ENCODE data around the gene RMND5B. TPM values are rescaled to one million over a fixed set of nuclear protein-coding genes. Genes with fewer than 3 reads are reported as not detected.

RMND5B gene
- total RNA-seq, 6 experiments from 2014 or later, result 14.4 to 23.5 (median 20.9) TPM

DNA sequence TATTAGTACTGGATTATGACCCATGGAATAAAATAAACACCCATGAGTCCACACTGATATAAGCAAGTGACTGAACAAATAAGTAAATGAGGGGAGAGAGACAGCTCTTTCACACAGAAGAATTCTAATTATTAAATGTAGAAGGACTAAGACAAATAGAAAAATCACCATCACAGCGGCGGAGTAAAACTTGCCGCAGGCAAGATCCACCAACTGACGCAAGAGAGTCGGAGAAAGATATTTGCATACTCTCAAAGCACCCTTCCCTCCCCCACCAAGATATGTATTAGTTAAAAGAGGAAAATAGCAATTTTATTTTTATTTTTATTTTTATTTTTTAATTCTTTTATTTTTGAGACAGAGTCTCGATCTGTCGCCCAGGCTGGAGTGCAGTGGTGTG, 32.1 kb upstream of the RMND5B start:
- no peak overlapping the region for H3K4me3 ChIP-seq
- DNase-seq (no peak), ATAC-seq (no peak)
- H3K27ac ChIP-seq, result no peak overlapping the region
- H3K4me1 ChIP-seq, result no peaks in the 10 kb centered on the region
- no peak for TF ChIP-seq POLR2A (IDR thresholded peaks at IDR 0.05)
- TF ChIP-seq, protein P1, sequence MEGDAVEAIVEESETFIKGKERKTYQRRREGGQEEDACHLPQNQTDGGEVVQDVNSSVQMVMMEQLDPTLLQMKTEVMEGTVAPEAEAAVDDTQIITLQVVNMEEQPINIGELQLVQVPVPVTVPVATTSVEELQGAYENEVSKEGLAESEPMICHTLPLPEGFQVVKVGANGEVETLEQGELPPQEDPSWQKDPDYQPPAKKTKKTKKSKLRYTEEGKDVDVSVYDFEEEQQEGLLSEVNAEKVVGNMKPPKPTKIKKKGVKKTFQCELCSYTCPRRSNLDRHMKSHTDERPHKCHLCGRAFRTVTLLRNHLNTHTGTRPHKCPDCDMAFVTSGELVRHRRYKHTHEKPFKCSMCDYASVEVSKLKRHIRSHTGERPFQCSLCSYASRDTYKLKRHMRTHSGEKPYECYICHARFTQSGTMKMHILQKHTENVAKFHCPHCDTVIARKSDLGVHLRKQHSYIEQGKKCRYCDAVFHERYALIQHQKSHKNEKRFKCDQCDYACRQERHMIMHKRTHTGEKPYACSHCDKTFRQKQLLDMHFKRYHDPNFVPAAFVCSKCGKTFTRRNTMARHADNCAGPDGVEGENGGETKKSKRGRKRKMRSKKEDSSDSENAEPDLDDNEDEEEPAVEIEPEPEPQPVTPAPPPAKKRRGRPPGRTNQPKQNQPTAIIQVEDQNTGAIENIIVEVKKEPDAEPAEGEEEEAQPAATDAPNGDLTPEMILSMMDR (IDR thresholded peaks at IDR 0.05), result no peak
- no peaks in the 10 kb centered on the region for H3K27me3 ChIP-seq
- no peaks in the 10 kb centered on the region for H3K36me3 ChIP-seq
- H3K9me3 ChIP-seq, result no peaks in the 10 kb centered on the region
- intact Hi-C loops (cut with DNase I), result no loop called here
- WGBS (ENCODE audit: insufficient coverage, low coverage, low lambda C conversion rate, missing lambda C conversion rate), result 84% methylated on average over 7 of the region's 7 CpGs

DNA sequence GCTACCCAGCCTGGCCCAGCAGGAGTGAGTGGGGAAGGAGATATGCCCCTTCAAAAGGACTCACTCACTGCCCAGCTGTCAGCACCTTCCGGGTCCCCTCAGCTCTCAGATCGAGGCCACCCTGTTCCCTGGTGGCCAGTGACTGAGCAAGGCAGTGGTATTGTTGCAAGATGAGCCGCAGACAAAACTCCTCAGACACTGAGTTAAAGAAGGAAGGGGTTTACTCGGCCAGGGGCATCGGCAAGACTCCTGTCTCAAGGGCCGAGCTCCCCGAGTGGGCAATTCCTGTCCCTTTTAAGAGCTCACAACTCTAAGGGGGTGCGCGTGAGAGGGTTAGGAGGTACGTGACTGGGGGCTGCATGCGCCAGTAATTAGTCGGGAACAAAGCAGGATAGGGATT, 27.2 kb upstream of the RMND5B start:
- Histone ChIP-seq H3K9me3 (no peaks in the 10 kb centered on the region), H3K36me3 (no peaks in the 10 kb centered on the region), H3K27me3 (no peaks in the 10 kb centered on the region), H3K4me3 (no peak overlapping the region), H3K4me1 (no peaks in the 10 kb centered on the region), H3K27ac (no peak overlapping the region)
- WGBS (ENCODE audit: insufficient coverage, low coverage, low lambda C conversion rate, missing lambda C conversion rate), result 92% methylated on average over 7 of the region's 12 CpGs
- no peak for ATAC-seq
- intact Hi-C loops (cut with DNase I), result no loop called here
- no peak for TF ChIP-seq POLR2A (IDR thresholded peaks at IDR 0.05)
- TF ChIP-seq, protein P1 (IDR thresholded peaks at IDR 0.05), result no peak
- no peak for DNase-seq

DNA sequence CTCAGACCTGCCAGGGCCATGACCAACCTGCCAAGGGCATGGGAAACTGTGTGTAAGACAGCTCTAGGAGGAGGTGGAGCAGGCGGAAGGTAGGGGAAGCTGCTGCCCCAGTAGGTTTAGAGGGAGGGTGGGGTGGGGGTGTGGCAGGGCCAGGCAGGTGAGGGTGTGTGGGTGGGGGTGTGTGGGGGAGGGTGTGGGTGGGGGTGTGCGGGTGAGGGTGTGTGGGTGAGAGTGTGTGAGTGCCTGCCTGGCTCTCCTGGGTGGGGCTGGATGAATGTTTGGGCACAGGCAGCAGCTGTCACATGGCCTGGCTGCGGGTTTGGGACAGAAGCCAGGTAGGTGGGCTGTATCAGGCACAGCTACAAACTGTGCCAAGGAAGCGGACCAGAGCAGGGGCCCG, 26.3 kb upstream of the RMND5B start:
- ATAC-seq (no peak), DNase-seq (no peak)
- Histone ChIP-seq H3K36me3 (no peaks in the 10 kb centered on the region), H3K9me3 (no peaks in the 10 kb centered on the region), H3K27me3 (no peaks in the 10 kb centered on the region), H3K4me3 (no peak overlapping the region), H3K4me1 (no peaks in the 10 kb centered on the region), H3K27ac (no peak overlapping the region)
- TF ChIP-seq POLR2A (IDR thresholded peaks at IDR 0.05), result no peak
- TF ChIP-seq, protein P1 (IDR thresholded peaks at IDR 0.05), result no peak
- intact Hi-C loops (cut with DNase I), result no loop called here
- WGBS (ENCODE audit: insufficient coverage, low coverage, low lambda C conversion rate, missing lambda C conversion rate), result 66% methylated on average over 5 of the region's 5 CpGs

DNA sequence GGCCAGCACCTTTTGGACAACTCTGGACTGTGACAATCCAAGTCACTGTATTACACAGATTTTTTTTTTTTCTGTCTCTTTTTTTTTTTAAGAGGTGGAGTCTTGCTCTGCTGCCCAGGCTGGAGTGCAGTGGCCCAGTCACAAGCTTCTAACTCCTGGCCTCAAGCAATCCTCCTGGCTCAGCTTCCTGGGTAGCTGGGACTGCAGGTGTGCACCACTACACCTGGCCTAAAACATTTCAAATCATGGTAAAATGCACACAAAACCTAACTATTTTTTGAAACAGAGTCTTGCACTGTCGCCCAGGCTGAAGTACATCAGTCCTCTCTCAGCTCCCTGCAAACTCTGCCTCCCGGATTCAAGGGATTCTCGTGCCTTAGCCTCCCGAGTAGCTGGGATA, 24.7 kb upstream of the RMND5B start:
- Histone ChIP-seq H3K36me3 (no peaks in the 10 kb centered on the region), H3K4me3 (no peak overlapping the region), H3K27ac (no peak overlapping the region), H3K27me3 (no peaks in the 10 kb centered on the region), H3K4me1 (no peaks in the 10 kb centered on the region), H3K9me3 (no peaks in the 10 kb centered on the region)
- no CpG with 5 or more reads among the region's 4 CpGs for WGBS (ENCODE audit: insufficient coverage, low coverage, low lambda C conversion rate, missing lambda C conversion rate)
- TF ChIP-seq POLR2A (IDR thresholded peaks at IDR 0.05), result no peak
- ATAC-seq (no peak), DNase-seq (no peak)
- intact Hi-C loops (cut with DNase I), result no loop called here

DNA sequence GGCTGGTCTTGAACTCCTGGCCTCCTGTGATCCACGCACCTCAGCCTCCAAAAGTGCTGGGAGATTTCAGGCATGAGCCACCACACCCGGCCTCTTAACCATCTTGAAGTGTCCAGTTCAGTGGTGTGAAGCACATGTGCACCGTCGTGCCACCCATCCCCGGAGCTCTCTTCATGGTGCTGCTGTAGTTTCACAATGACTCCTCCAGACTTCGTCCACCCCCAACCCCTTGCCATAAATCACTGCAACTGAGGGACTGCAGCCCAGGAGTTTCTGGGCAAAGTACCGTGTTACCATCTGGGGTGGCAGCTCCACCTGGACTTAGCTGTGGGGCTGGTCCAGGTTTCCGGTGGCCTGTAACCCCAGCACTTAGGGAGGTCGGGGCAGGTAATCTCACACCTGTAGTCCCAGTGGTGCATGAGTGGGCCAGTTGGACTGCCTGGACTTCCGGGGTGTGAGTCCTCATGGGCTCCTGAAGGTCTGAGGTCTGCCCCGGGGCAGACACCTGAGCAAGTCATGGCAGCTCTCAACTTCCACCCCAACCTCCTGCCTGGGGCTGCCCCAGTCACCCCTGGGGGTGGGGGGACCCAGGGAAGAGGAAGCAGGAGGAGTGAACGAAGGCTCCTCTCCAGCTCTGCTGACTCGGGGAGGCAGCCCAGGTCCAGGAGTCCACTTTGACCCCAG, 24.1 kb upstream of the RMND5B start:
- no peak for TF ChIP-seq POLR2A (IDR thresholded peaks at IDR 0.05)
- TF ChIP-seq, protein P1 (IDR thresholded peaks at IDR 0.05), result no peak
- Histone ChIP-seq H3K4me1 (no peaks in the 10 kb centered on the region), H3K4me3 (no peak overlapping the region), H3K9me3 (no peaks in the 10 kb centered on the region), H3K27ac (no peak overlapping the region), H3K36me3 (no peaks in the 10 kb centered on the region), H3K27me3 (no peaks in the 10 kb centered on the region)
- intact Hi-C loops (cut with DNase I), result no loop called here
- 49% methylated on average over 4 of the region's 13 CpGs for WGBS (ENCODE audit: insufficient coverage, low coverage, low lambda C conversion rate, missing lambda C conversion rate)
- DNase-seq (no peak), ATAC-seq (peak in 1 of 4 donors; percentile 39)

Measured in right lobe of liver (tissue), 6 donors.